ENCODE data around the gene RNU6-9.

DNA sequence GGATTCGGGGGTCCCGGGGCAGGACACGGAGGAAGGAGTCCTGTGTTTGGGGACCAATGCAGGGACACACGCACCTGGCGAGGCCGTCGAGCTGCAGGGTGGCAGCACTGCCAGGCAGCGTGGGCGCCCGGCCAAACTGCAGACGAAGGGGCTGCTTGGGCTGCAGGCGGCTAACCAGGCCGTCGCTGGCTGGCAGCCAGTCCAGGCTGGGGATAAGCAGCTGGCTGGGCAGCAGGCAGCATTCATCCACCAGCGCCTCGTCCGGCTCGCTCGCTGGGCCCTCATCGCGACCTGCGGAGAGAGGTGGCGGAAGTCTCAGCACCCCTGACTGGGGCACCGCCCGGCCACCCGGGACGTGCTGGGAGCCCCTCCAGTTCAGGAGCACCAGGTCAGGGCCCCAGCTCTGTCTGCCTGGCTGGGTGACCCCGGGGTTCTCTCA, 22.3 kb upstream of the RNU6-9 start:
- TF ChIP-seq, protein P1, sequence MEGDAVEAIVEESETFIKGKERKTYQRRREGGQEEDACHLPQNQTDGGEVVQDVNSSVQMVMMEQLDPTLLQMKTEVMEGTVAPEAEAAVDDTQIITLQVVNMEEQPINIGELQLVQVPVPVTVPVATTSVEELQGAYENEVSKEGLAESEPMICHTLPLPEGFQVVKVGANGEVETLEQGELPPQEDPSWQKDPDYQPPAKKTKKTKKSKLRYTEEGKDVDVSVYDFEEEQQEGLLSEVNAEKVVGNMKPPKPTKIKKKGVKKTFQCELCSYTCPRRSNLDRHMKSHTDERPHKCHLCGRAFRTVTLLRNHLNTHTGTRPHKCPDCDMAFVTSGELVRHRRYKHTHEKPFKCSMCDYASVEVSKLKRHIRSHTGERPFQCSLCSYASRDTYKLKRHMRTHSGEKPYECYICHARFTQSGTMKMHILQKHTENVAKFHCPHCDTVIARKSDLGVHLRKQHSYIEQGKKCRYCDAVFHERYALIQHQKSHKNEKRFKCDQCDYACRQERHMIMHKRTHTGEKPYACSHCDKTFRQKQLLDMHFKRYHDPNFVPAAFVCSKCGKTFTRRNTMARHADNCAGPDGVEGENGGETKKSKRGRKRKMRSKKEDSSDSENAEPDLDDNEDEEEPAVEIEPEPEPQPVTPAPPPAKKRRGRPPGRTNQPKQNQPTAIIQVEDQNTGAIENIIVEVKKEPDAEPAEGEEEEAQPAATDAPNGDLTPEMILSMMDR (IDR thresholded peaks at IDR 0.05) = no peak
- no peak for TF ChIP-seq POLR2A (IDR thresholded peaks at IDR 0.05)

All from uterus (tissue), 2 donors.